CD4-positive, alpha-beta T cell treated with Interleukin-6 at 100 ng/mL for 8 hours (primary cell): ENCODE data around the gene NID1.
"Not testable (repeated sequence)": the region's sequence is repeated elsewhere in the genome, so short reads cannot be mapped to it uniquely, and the experiment has no call there.

ENCODE experiments used
- DNase-seq: peaks from one replicate; pipeline ENCODE4 v3.0.0-alpha.2; 2020; ENCODE audit warnings: mixed read lengths, low spot score

The NID1 gene

DNA sequence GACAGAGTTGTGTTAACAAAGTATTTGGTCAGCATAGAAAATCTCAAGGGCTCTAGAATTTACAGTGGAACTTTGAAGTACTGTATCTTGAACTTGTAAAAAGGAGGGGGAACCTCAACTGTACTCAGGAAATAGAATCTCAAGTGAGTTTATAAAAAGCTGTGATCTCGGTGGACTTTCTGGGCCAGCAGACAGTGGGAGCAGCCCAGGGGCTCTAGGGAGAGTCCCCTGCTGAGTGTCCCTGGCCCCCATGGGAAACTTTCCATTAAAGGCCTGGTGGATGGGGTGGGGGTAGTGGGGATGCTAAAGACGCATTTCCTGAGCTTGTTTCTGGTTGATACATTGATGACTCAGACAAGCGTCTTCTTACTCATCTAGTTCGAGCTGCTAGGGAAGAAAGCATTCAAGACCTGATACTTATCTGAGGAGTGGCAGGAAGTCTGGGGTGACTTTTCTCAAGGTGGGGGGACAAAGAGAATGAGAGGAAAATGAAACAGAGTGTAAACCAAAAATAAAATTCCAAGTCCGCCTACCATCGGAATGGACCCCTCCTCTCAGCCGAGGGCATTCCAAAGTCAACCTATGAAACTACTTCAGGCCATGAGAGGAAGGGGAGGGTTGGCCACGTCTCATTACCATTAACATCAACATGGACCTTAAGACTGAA lies 65.5 kb downstream of the NID1 start:
- DNase-seq: peak; percentile 78

DNA sequence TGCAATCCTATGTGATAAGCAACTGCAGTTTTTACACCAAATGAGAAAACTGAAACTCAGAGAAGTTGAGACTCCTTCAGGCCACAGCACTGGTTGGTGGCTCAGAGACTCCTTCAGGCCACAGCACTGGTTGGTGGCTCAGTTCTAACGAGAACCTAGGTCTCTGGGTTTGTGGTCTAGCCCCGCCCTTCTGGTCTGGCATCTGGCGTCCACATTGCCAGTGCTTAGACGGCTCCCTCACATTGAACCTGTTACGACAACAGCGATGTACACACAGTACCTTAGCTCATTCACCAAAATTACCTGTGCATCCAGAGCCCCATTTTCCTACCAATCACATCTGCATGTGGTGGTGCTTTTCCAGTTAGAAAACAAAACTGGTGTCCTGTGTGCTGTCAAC lies 66.1 kb downstream of the NID1 start:
- DNase-seq: peak; percentile 45

DNA sequence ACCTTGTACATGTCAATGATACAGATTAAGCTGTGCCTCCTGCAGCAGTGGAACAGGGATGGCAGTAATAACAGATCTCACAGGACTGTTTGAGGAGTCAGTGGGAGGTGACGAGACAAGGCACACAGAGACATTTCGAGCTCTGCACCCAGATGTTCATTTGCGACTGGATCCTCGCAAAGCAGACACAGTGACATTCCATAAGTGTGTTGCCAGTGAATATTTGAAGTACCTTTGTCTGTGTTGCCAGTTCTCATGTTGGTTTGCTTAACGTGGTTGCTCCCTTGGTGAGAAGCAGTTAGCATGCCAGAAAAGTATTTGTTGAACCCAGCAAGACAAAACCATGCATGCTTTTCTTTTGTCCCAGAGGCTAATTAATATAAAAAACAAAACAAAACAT lies 67.0 kb downstream of the NID1 start:
- DNase-seq: no peak

DNA sequence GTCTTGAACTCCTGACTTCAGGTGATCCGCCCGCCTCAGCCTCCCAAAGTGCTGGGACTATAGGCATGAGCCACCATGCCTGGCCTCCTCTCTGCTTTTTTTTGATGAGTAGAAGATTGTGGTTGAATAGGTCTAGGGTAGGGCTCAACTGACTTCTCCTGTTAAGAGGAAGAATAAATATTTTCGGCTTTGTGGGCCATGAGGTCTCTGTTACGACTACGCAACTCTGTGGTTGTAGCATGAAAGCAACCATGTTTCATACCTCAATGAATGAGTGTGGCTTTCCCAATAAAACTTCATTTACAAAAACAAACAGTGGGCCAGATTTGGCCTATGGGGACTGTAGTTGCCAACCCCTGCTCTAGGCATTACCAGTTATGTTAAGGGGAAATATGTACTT lies 67.8 kb downstream of the NID1 start:
- DNase-seq: no peak

DNA sequence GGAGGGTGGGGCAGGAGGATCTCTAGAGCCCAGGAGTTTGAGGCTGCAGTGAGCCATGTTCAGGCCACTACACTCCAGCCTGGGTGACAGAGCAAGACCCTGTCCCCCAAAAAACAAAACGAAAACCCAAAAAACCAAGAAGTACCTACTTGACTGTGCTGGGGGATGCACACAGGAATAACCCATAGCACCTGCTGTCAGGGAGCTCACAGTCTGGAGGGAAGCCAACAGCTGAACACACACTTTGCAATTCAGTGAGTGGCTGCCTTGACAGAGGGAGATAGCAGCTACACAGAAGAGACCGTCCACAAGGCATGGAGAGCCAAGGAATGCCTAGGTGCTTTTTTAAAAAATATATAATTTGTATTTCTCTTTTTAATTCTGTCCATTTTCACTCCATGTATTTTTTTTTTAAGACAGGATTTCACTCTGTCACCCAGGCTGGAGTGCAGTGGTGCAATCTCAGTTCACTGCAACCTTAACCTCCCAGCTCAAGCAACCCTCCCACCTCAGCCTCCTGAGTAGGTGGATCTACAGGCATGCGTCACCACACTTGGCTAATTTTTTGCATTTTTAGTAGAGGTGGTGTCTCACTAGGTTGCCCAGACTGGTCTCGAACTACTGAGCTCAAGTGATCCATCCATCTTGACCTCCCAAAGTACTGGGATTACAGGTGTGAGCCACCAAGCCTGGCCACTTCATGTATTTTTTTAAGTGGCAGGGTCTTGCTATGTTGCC lies 68.7 kb downstream of the NID1 start:
- no peak for DNase-seq

DNA sequence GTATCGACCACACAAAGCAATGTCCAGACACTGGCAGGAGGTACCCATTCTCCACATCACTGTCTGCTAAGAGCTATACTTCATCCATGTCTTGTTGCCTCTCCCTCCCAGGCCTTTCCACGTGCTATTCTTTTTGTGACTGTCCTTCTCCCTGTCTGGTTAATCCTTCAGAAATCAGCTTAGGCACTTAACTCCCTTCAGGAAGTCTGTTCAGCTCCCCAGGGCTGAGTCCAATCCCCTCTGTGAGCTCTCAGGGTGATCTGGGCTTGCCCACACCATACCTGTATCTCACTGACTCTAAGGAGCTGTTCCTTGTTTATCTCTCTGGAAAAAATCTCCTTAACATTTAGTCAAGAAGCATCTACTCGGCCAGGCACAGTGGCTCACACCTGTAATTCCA lies 69.4 kb downstream of the NID1 start:
- no peak for DNase-seq

DNA sequence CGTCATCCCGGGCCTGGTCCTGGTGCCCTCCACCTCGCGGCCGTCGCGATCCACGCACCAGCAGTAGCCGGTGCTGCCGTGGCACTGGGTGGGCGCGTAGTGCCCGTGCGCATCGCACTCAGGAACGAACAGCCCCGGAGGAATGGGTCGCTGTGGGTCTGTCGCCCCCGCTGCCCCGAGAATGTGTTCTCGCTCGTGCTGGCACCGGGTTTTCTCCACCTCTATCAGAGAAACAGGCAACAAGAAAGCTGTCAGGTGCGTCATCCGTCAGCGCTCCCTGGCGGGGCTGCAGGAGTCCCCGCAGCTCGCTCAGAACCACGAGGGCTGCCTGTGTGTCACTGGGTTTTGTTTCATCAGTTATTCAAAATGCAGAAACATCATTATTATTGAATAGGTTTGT lies 71.2 kb downstream of the NID1 start:
- DNase-seq: no peak

DNA sequence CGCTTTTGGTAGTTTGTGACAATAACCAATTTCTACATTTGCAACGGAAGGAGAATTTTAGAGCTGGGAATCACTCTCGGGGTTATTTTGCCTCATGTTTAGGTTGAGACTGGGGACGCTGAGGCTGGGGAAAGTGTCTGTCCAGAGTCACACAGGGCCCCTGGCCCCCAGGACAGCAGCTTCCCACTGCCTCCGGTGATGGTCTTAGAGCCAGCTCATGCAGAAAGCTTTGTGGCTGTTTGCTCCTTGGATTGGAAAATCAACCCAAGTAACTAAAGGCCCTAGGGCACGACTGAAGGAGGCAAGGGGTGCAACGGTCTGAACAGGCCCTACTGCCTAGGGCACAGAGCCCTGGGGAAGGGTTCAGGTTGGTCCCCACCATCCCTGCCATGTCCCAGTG lies 72.0 kb downstream of the NID1 start:
- no peak for DNase-seq

DNA sequence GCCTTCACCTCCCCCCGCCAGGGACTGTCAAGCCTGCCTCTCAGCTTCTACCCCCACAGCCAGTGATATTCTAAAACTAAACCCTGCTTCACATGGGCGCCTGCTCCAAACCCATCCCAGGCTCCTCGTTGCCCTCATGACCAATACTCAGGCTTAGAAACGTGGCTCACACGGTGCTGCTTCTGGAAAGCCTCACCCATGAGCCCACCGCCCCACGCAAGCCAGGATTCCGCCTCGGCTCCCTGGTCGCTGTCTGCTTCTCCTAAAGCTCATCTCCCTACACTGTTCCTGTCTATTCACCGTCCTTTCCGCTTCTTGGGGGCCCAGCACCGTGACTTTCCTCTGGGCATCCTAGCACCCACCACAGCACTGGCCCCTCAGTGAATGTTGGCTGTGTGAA lies 72.5 kb downstream of the NID1 start:
- DNase-seq: no peak

DNA sequence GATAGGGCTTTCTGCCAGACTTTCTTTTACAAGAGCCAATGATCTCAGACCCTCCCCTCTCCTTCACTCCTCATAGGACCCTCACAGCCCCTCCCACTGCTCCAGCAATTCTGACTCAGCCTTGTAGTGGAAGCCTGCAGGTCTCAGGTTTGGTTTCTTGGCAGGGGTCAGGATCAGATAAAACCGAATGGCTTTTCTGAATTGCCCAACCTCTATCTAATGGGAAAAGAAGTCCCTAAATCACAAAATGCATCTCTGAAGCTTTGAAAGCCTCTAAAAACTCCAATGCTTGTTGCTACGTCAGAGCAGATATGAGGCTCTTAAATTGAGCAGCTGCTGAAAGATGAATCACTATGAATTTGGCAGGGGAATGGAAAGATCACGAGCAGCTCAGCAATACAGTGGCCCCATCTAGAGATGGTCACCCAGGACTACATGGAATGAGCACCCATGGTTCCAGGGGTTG lies 74.5 kb downstream of the NID1 start:
- no peak for DNase-seq

DNA sequence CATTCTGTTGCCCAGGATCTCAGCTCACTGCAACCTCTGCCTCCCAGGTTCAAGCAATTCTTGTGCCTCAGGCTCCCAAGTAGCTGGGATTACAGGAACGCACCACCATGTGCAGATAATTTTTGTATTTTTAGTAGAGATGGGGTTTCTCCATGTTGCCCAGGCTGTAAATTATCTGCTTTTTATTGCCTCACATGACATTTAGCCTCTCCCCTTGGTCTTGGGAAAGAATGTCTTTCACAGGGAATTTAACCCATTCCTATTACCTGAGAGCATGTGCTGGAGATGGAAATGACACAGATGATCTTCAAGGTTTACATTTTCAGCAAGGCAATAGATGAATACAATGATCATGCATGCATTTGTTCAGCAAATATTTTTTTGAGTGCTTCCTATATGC lies 75.8 kb downstream of the NID1 start:
- DNase-seq: no peak

DNA sequence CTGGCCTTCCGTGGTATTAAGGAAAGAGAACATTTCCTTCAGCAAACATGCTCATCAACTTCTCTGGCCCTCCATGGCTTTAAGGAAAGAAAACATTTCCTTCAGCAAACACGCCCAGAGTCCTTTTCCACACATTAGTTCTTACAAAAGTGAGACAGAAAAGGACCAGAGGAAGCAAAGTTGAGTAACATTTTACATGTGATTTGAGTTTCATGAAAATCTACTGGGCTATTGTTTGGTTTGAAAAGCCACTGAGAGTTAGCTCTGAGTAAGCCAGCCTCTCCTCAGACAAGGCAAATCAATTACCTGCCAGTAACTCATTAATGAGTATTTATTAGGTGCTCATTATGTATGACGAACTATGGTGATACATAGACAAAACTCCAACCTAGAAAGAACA lies 78.0 kb downstream of the NID1 start:
- DNase-seq: no peak

DNA sequence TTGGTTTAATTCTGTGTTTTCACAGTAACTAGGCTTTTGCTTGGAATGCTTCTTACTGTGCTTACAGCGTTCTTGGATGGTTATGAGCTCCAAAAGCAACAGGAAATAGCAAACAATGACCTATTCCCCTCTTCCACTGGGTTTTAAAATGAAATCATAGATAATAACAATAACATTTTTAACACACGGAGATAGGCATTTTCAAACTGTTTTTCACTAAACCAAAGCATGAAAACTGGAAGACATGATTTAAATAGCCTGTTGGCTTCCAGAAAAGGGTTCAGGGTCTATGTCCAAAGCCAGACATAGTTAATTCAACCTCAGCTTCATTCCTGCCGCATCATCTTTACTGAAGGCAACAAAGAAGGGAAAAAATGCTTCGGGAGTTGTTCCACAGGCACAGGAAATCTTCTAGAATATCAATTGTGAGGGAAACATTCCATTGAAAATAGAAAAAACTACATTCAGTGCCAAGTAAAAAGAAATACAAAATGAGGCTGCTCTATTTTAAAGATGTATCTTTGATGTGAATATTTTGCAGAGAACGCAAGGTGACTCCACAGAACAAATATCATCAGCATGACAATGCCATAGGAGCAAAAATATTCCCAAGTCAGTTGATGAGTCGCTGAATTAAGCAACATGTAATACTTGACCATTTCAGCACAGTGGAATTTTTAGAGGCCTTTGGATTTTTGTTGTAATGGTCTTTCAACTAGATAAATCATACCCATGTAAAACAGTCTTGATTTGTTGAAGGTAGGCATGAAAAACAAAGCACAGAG lies 80.7 kb downstream of the NID1 start:
- DNase-seq: no peak

DNA sequence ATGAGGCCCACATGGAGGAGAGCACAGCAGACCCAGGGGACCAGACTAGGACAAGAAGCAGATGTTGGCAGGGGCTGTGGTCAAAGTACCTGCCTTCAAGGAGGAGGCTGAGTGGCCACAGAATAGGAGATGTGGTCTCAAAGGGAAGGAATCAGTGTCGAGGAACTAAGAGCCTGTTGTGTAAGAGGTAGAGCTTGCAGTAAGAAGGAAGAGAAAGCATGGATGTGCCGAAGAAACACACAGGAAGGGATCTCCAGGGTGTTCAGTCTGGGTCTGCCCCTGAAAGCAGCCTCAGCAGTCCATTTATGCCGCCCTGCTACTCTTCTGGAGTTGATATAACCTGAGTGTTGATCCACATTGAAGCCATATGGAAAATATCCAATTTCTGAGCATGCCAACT lies 83.9 kb downstream of the NID1 start:
- DNase-seq: no peak

DNA sequence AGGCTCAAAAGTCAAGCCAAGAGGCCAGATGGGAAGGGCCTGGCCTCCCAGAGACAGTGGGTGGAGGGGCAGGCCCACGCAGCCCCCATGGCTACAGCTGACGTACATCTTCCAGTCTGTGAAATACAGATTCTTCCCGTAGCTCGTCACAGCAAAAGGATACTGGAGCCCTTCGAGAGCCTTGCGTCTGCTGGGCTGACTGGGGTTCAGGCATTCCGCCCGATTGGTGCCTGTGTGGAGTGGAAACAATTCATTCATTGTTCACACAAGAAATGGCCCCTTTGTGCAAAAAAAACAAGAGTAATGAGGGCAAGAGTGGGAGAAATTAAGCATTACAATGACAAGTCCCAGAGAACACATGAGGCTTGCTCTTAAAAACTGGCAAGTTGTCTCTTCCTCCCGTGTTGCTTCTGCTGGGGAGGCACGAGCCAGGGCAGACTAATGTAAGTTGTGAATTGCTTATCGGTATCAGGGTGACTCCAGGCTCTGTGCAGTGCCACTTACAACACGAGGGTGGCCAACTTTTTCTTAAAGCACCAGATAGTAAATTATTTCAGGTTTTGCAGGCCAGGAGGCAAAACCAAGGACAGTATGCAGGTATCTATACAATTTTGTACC lies 85.1 kb downstream of the NID1 start:
- DNase-seq: no peak

DNA sequence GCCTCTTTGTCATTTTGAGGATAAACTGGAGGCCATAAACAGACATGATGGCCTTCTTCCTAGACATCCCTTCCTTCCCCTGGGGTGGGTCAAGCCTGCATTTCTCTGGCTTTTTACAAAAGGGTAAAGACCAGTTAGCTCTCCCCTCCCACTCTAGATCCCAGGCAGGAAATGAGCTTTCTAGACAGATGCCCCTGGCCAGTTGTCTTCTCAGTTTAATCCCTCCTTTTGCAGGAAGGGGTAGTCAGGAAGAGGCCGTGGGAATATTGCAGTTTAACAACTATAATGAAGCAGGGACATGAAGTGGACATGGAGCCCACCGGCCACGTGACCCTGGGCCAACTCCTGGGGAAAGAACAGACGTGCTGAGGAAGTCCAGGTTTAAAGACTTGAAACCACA lies 85.7 kb downstream of the NID1 start:
- DNase-seq: no peak

DNA sequence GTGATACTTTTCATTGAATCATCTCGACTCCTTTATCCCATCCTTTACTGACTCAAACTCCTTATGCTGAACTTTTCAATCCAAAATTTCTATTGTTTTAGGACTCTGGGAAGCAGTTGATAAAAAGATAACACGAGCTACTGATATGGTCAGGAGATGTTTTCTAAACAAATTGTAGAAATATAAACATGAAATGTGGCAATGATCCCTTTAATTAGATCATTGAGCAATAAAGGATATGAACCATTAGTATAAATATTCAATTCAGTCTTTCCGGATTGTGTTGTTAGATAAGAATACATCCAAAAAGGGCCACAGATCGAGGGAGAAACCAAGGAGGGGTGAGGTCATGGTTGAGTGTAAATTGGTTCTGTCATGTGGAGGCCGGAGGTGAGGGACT lies 88.4 kb downstream of the NID1 start:
- DNase-seq: no peak

DNA sequence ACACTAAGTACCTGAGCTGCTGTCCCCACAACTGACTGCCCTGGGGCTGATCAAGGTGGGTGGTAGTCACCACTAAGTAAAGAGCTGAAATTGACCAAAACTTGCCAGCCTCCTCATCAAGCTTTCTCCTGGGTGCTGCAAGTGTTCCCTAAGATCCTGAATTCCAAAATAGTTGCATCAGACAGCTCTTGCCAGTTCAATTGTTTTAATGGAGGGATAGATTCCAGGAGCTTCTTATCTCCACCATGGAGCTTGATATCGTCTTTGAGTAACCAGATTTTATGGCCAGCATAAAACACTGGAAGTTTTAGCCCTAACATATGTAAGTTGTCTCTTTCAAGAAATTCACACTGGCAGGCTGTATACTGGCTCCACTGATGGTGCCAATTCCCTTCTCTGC lies 90.3 kb downstream of the NID1 start:
- no peak for DNase-seq

DNA sequence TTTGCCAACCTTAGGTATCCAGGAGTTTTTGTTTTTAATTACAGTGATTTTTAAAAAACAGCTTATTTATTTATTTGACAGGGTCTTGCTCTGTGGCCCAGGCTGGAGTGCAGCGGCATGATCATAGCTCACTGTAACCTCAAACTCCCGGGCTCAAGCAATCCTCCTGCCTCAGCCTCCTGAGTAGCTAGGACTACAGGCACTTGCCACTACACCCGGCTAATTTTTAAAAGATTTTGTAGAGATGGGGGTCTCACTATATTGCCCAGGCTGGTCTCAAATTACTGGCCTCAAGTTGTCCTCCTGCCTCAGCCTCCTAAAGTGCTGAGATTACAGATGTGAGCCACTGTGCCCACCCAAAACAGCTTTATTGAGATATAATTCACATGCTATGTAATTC lies 92.2 kb downstream of the NID1 start:
- DNase-seq: not testable (repeated sequence)

DNA sequence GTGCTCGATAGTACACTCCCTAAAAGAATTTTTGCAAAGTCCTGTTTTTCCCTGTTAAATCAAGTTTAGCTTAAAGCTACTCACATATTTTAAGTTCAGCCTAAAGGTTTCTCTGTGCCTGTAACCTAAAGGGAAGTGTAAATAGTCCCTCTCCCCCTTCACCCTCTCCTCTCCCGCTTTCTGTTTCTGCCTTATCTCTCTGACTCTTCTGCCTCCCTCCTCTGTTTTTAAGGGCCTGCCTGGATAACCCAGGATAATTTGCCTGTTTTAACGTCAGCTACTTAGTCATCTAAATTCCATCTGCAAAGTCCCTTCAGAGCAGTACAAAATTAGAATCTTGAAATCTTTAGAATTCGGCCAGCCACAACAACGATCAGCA lies 92.6 kb downstream of the NID1 start:
- no peak for DNase-seq

DNA sequence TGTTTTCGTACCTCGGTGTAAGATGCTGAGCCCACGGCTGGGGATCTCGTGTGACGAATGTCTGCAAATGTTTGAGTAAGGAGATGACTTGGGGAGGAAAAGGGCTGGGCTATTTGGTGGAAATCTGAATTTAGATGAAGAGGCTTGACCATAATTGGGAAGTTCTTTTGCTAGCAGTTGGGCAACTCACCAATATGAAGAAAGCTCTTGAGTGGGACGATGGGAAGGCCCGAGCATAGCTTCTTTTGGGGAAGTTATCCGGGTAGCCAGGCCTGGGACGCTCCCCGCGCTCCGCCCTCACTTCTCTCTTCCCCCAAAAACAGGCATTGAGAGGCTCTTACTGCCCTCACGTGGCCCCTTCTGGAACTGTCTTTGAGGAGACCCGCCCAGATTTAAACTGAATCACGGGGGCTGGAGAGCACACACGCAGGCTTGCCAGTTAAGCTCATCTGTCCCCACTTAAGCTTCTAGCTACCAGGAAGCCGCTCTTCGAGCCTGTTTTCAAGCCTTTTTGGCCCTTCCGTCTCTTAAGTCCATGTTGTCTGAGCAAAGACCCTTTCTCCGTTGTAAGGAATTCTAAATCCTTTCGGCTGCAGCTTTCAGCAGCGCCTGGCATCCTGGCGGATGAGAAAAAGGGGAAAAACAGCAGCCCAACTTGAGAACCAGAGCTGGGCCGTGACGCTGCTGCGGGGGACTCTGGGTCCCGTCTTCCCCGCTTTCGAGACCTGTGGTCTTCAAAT lies 93.1 kb downstream of the NID1 start:
- DNase-seq: peak; percentile 86

DNA sequence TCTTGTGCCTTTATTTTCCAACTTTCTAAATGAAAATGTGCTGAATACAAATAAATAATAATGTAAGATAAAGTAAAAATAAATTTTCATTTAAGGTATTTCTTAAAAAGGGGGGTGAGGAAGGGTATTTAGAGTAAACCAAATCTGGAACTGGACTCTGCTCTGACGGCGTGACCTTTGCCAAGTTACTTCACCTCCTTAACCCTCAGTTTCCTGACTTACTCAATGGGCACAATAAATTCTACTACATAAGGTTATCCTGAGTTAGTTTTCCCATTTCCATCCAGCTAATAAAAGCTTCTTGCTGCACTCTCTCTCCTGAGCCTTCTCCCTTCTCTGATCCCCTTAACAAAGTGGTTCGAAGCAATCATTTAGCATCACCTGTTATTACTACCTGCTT lies 93.9 kb downstream of the NID1 start:
- no peak for DNase-seq
